Breast epithelium (tissue), 4 donors: ENCODE data around the gene RPLP1. TPM values are rescaled to one million over a fixed set of nuclear protein-coding genes. Genes with fewer than 3 reads are reported as not detected.

Experiments
- DNase-seq, 2 donors: peaks; one replicate each; pipeline ENCODE4 v3.0.0-alpha.2; 2019; ENCODE audit warnings: low spot score in 2 of 2
- H3K27ac ChIP-seq, 2 donors: fragments of 200-600 bp; sonication (generic) in 1 of 2; one replicate each; pipeline ENCODE4 v1.5.1; 2016 to 2019; ENCODE audit warnings: mild to moderate bottlenecking in 1 of 2
- H3K27me3 ChIP-seq, 2 donors: fragments of 200-600 bp; sonication (generic) in 1 of 2; one replicate each; pipeline versions ENCODE4 v1.5.1 to v1.6.0; 2017 to 2019; ENCODE audit warnings: control low read depth in 1 of 2, mild to moderate bottlenecking in 1 of 2
- H3K36me3 ChIP-seq: fragments of 200-600 bp; one replicate; pipeline ENCODE4 v1.5.1; 2019
- H3K4me1 ChIP-seq, 2 donors: fragments of 200-600 bp; sonication (generic); one replicate each; pipeline ENCODE4 v1.5.1; 2016 to 2019; ENCODE audit warnings: control low read depth in 1 of 2
- H3K4me3 ChIP-seq, 3 donors: fragments of 200-600 bp; sonication (generic); 1 replicate in 2 of 3; 2 replicates in 1 of 3; pipeline ENCODE4 v1.5.1; 2016 to 2019; ENCODE audit warnings: mild to moderate bottlenecking in 3 of 3, moderate library complexity in 2 of 3
- H3K9me3 ChIP-seq, 2 donors: fragments of 200-600 bp; sonication (generic) in 1 of 2; one replicate each; pipeline ENCODE4 v1.5.1; 2016 to 2019; ENCODE audit warnings: control low read depth in 1 of 2
- CTCF ChIP-seq, 3 donors: fragments of 450-650 bp; IDR thresholded peaks; one replicate each; pipeline ENCODE4 v1.5.1; 2016 to 2017; ENCODE audit warnings: antibody characterized with exemption in 3 of 3, mild to moderate bottlenecking in 3 of 3, moderate library complexity in 3 of 3
- POLR2A ChIP-seq: fragments of 450-650 bp; IDR thresholded peaks from one replicate; pipeline ENCODE4 v1.6.1; 2016; ENCODE audit warnings: antibody characterized with exemption, mild to moderate bottlenecking, moderate library complexity
- POLR2AphosphoS5 ChIP-seq, 3 donors: sonication (generic); formaldehyde crosslinking; IDR thresholded peaks; one replicate each; pipeline ENCODE4 v1.6.1; 2017; ENCODE audit warnings: antibody characterized with exemption in 3 of 3
- intact Hi-C: fragments of 100-400 bp; cut with DNase I; formaldehyde crosslinking; loops from one replicate; pipeline ENCODE4 v1.15.1; 2023; ENCODE audit warnings: low total_unique reads
- total RNA-seq, 3 donors: library from RNA; depleted of rRNA; stranded (reverse); fragments of >200 nt; gene quantifications; one replicate each; pipeline ENCODE4 v1.1.0, GENCODE V29; 2016

Gene RPLP1
- total RNA-seq, 3 donors from 2014 or later = 624 to 881 (median 805) TPM

DNA sequence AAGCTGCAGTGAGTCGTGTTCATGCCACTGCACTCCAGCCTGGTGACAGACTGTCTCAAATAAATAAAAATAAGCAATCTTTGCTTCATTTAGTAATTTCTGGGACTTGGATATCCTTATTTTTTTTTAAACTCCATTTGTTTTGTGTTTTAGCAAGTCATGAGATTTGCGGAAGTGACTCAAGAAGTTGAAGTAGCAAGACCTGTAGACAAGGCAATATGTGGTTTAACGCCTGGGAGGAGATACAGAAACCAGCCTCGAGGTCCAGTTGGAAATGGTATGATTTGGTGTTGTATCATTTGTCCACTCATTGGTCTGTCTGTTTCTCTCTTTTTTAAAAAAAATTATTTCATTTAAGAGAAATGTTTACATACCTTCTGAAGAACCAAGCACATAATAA is 16.6 kb upstream of the RPLP1 start:
- no peak for DNase-seq
- H3K36me3 ChIP-seq = no peaks in the 10 kb centered on the region
- no peaks in the 10 kb centered on the region for H3K27me3 ChIP-seq
- no peak for TF ChIP-seq CTCF (IDR thresholded peaks at IDR 0.05)
- no peak for TF ChIP-seq POLR2A
- no peak for TF ChIP-seq POLR2AphosphoS5 (IDR thresholded peaks at IDR 0.05)
- no peaks in the 10 kb centered on the region for H3K4me1 ChIP-seq
- no peaks in the 10 kb centered on the region for H3K9me3 ChIP-seq
- H3K27ac ChIP-seq = no peak overlapping the region
- intact Hi-C loops = no loop called here
- H3K4me3 ChIP-seq = no peak overlapping the region

DNA sequence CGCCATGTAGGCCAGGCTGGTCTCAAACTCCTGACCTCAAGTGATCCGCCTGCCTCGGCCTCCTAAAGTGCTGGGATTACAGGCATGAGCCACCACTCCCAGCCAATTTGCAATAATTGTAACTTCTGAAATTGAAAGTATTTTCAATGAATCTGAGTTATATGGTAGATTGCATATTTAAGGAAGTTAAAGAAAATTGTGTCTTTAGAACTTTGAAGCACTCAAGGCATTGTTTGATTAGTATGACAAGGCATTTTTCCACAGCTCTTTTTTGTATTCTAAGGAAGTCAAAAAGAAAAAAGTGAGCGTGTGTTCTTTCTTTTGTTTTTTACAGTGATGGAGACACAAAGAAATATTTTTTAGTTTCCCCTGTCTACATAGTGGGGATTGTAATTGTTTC is 15.7 kb upstream of the RPLP1 start:
- DNase-seq = no peak
- no peaks in the 10 kb centered on the region for H3K27me3 ChIP-seq
- intact Hi-C loops = no loop called here
- H3K27ac ChIP-seq = no peak overlapping the region
- no peaks in the 10 kb centered on the region for H3K4me1 ChIP-seq
- no peak overlapping the region for H3K4me3 ChIP-seq
- H3K9me3 ChIP-seq = no peaks in the 10 kb centered on the region
- no peak for TF ChIP-seq POLR2AphosphoS5 (IDR thresholded peaks at IDR 0.05)
- no peak for TF ChIP-seq POLR2A
- no peak for TF ChIP-seq CTCF (IDR thresholded peaks at IDR 0.05)
- no peaks in the 10 kb centered on the region for H3K36me3 ChIP-seq

DNA sequence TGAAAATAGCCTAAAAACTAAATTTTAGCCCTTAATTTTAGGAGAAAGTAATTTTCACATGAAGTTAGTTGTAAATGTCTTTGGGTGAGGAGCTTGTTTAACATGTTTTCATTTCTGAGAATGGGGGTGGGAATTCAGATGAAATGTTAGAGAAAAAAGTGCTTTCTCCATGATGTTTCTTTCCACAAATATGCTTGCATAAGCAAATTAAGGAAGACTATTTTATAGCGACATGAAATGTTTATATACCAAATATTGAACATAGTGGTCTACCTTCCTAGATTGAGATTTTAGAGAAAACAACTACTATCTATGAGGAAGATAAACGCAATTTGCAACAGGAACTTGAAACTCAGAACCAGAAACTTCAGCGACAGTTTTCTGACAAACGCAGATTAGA is 13.0 kb upstream of the RPLP1 start:
- Histone ChIP-seq H3K4me3 (no peak overlapping the region), H3K9me3 (no peaks in the 10 kb centered on the region), H3K27ac (no peak overlapping the region), H3K4me1 (no peaks in the 10 kb centered on the region), H3K27me3 (no peaks in the 10 kb centered on the region), H3K36me3 (no peaks in the 10 kb centered on the region)
- TF ChIP-seq POLR2A (no peak), CTCF (IDR thresholded peaks at IDR 0.05) (no peak), POLR2AphosphoS5 (IDR thresholded peaks at IDR 0.05) (no peak)
- DNase-seq = no peak
- intact Hi-C loops = no loop called here

- no peak for TF ChIP-seq POLR2AphosphoS5 (IDR thresholded peaks at IDR 0.05)
- TF ChIP-seq CTCF (IDR thresholded peaks at IDR 0.05) = no peak
- no peak for TF ChIP-seq POLR2A
- no peak overlapping the region for H3K4me3 ChIP-seq
- intact Hi-C loops = no loop called here
- H3K27ac ChIP-seq = no peak overlapping the region
- H3K36me3 ChIP-seq = no peaks in the 10 kb centered on the region
- no peaks in the 10 kb centered on the region for H3K27me3 ChIP-seq
- H3K9me3 ChIP-seq = no peaks in the 10 kb centered on the region
- DNase-seq = no peak
- H3K4me1 ChIP-seq = no peaks in the 10 kb centered on the region
Observed at GRCh38 chr15:69443032-69443611, 9.5 kb upstream of the RPLP1 start.

DNA sequence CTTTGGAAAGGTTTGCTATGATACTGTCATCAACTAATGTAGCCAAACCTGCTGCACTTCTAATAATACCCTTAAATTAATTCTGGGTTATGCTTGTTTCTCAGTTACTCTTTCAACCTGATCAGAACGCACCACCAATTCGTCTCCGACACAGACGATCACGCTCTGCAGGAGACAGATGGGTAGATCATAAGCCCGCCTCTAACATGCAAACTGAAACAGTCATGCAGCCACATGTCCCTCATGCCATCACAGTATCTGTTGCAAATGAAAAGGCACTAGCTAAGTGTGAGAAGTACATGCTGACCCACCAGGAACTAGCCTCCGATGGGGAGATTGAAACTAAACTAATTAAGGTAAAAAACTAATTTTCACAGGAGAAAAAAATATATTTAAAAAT is 7.9 kb upstream of the RPLP1 start:
- no peaks in the 10 kb centered on the region for H3K4me1 ChIP-seq
- no peak overlapping the region for H3K4me3 ChIP-seq
- no peak for DNase-seq
- H3K9me3 ChIP-seq = no peaks in the 10 kb centered on the region
- intact Hi-C loops = no loop called here
- H3K27ac ChIP-seq = no peak overlapping the region
- TF ChIP-seq POLR2AphosphoS5 (IDR thresholded peaks at IDR 0.05) (no peak), CTCF (IDR thresholded peaks at IDR 0.05) (no peak), POLR2A (no peak)
- H3K27me3 ChIP-seq = no peaks in the 10 kb centered on the region
- no peaks in the 10 kb centered on the region for H3K36me3 ChIP-seq
